HG02623 (cell line): Measurements from ENCODE around the gene LARGE1.
A peak's percentile ranks its signal among the peaks of the same experiment; 100 is the strongest.

Experiments used
- ATAC-seq: cut with Tn5 transposase; IDR thresholded peaks from one replicate; pipeline ENCODE4 v1.9.1; 2021; ENCODE audit warnings: moderate library complexity; ENCODE audit not compliant: unreplicated experiment

The LARGE1 gene

DNA sequence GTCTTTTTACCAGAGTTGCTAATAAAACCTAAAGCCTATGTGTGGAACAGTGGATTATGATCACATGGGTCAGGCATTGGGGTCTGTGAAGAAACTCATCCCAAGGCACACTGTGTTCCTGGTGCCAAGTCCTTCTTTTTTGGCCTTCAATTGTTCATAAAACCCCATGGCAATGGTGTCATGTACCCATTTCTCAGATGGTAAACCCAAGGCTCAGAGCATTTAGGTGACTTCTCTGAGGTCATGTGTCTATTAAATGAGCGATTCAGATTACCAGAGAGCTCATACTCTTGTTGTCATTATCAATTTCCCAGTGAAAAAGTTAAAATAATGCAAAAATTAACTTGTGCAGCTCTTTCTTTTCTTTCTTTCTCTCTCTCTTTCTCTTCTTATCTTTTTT, 589.3 kb downstream of the LARGE1 start:
- ATAC-seq: no peak

DNA sequence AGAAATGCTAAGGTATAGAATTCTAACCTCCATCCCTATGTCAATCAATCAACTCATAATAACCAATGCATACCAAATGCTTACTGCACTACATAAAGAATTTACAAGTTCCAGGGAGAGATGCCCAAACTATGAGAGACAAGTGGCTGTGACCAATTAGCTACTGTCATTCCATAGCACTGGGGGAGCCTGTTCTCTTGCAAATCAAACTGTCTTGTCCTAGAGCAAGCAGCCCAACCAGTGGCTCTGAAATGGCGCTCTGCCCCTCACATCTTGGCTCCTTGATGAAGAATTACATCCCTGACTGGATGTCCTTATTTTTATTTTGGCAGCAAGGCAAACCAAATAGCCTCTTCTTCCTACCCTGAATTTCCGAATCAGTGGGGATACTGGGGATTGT, 589.7 kb downstream of the LARGE1 start:
- no peak for ATAC-seq

DNA sequence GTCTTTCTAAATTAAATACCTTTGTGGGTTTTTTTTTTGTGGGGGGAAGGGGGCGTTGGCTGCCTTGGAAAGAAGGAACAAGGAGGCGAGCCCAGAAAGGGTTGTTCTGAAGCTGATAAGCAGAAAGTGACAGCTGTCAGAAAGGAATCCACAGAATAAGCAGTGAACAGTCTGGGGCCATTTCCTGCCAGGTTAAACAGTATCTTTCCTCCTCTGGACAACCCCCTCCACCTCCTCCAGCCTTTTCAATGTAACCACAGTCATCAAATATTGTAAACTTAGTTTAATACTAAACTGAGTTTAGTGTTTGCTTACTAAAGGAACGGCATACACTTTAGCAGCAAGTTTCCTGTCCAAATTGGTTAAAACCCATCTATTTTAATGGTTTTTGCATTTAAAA, 590.9 kb downstream of the LARGE1 start:
- no peak for ATAC-seq

DNA sequence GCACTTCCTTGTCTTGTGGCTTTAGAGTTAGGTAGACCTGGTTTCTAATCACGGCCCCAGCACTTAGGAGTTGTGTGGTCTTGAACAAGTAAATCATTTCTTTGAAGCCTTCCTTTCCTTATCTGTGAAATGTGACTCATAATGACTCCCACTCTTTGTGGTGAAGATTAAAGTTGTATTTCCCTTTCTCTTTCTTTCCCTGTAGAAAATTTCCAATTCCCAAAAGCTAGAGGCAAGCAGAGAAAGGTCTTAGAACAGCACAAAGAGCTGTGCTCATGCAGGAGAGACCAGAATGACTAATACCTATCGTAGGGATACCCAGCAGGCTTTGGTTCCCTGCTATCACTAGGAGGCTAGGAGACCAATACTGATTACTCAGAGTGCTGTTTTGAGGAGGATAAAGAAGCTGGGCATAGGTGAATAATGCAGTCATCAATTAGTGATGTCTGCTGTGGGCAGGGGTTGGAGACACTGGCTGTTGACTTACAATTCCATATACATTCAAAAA, 591.4 kb downstream of the LARGE1 start:
- ATAC-seq: no peak

GRCh38 chr22:33327348-33327860, 592.9 kb downstream of the LARGE1 start:
- no peak for ATAC-seq

DNA sequence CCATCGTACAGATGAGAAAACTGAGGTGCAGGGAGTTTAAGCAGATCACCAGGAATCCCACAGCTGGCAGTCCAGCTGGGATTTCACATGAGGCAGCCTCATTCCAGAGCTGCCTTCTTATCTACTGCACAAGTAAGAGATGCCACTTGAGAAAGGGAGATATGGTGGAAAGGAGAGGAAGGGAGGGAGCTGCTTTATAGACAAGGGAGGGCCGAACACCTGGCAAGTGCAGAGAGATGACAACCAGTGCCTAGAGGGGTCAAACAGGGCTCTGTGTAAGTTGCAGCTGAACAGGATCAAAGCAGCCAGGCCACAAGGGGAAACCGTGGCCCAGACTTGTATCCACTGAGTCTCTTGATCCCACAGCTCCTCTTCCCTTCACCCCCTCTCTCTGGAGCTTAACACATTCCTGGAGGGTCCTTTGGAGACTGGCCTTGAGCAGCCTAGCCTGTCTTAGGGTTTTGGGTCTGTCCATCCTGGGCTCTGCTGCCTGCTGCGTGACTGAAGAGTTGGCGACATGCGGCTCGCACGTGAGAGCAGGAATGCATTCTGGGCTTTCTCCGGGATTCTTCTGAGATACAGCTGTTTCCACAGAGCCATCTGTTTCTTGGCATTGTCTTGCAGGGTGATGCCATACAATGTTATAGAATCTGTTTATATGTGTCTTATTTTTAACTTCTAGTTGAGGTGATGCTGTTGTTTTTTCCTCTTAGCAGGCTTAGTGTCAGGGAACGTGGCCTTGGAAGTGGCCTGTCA, 593.6 kb downstream of the LARGE1 start:
- no peak for ATAC-seq

- ATAC-seq: peak; percentile 47
These were observed 594.9 kb downstream of the LARGE1 start for GRCh38 chr22:33325232-33326004.

DNA sequence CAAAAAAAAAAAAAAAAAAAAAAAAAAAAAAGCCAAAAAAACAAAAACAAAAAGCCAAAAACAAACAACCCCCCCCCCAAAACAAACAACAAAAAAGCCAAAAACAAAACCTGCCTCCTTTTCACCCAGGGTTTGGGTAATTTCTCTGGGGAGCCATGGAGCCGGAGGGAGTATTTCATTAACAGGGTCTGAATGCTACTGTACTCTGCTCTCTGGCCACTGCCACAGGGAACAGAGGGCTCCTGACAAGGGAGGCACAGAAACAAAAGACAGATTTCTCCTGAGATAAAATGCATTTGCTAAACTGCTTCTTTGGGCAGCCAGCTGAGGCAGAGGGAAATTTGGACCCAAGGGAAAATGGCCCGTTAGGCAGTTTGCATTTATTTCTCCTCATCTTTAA, 596.0 kb downstream of the LARGE1 start:
- no peak for ATAC-seq

DNA sequence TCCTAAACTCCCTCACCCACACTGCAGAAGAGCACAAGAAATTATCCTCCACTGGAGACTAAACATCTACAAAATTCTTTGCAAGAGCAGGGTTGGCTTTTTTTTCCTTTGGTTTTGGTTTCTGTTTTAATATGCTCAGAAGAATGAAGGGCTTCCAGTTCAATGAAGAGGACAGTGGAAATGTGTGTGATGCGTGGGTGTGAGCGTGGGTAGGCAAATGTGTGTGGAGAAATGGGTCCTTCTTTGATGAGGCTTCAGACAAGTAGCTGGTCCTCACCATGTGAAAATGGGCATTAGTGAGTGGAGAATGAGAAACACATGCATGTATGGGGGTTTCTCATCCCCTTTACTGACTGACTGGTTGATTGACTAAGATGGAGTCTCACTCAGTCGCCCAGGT, 598.8 kb downstream of the LARGE1 start:
- ATAC-seq: no peak

DNA sequence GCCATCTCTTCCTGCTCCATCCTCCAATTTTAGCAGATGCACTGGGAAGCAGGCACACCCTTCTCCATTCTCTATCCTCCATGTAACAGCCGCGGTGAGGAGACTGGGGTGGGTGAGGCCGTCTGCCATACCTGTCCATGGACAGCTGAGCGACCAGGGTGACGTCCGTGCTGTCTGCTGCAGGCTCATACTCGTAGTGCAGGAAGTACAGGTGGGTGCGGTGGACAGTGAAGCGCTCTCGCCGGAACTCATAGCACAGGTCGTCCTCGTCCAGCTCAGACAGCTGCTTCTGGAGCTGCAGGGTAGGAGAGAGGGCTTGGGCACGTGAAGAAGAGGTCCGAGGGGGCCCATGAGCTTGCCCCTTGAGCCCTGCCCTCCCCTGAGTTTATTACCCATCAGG, 604.3 kb downstream of the LARGE1 start:
- ATAC-seq: no peak

GRCh38 chr22:33315117-33315516, 605.2 kb downstream of the LARGE1 start:
- no peak for ATAC-seq

GRCh38 chr22:33314316-33314715, 606.0 kb downstream of the LARGE1 start:
- ATAC-seq: no peak

GRCh38 chr22:33303099-33303498, 617.2 kb downstream of the LARGE1 start:
- no peak for ATAC-seq

DNA sequence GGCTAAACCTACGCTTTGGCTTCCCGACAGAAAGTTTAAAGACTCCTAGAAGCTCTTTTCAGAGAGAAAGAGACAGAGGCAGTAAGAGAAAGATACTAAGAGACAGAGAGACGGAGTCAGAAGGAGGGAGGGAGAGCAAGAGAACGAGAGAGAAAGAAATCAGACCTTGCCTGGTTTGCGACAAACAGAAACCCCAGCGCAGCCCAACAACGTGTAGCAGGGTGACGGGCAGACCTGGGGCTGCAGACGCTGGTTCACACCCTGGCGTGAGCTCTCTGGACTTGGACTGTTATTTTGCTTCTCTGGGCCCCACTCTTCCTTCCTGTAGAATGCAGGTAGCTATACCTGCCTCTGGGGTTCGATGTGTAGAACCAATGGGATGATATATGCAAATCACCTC, 617.7 kb downstream of the LARGE1 start:
- no peak for ATAC-seq

DNA sequence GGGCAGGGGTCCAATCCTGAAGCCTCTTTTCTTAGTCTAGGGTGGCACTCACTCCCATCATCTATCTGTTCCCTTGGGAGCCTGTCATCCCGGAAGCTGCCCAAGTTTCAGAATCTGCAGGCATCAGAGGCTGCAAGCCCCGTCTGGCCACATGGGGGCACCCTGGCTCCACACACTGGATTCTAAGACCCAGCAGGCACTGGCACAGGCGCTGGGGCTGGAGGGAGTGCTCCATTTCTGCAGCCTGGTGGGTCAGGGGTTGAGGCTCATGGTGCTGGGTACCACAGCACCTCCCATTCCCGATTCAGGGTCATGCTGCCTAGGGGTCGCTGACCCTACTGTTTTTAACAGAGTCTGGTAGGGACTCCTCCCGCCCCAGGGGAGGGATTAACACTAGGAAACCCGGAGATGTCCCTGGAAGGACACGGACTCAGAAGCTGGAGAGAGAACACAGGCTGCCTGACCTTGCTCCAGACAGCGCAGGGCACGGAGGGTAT, 618.2 kb downstream of the LARGE1 start:
- ATAC-seq: peak; percentile 42

DNA sequence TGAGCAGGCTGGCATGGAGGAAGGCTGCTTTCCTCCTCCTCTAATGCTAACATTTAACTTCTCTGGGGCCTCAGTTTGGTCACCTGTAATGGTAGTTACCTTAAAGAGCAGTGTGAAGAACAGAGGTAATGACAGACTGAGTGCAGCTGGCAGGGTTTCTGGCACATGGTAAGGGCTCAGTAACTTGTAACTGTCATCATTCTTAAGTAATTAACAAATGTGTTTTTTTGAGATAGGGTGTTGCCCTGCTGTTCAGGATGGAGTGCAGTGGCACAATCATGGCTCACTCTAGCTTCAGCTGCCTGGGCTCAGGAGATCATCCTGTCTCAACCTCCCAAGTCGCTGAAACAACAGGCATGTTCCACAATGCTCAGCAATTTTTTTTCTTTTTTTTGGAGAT, 620.1 kb downstream of the LARGE1 start:
- ATAC-seq: no peak

DNA sequence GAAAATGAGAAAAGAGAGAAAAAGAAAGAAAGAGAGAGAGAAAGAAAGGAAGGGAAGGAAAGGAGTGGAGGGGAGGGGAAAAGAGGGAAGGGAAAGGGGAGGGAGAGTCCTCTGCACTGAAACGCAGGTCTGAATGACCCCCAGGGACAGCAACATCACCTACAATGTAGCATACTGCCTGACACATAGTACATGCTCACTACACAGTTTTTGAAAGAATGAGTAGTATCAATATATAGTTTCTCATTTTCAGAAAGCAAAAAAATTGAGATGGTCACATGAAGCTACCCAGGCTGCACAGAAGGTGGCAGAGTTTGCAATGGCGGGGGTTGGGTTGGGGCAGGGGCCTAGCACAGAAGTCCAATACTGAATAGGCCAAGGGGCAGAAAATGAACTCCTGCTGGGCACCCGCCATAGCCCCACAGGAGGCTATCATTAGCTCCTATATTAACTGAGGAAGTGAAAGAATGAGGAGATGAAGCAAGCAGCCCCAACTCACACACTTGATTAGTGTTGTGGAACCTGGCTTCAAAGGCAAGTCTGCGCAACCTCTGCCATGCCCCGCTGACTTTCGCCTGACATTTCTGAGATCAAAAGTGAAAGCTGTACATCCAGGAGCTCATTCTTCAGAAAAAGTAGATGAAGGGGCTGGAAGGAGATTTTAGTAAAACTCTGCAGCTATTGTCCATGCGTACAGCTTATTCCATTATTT, 620.9 kb downstream of the LARGE1 start:
- peak; percentile 70 for ATAC-seq

DNA sequence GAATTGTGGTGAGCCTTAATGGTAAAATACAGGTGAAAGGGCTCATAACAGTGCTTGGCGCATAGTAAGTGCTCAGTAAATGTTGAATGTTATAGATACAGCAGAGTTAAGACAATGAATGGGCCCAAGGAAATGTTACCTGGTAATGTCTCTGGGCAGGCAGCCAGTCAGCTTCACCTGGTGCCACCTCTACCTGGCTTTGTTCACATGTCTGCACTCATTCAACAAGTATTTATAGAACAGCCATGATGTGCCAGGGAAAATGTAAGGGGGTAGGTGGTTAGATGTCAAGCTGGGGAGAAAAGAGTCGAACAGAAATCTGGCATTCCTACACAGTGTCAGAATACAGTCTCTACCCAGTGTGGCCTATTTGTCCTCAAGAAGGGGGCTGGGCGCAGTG, 623.3 kb downstream of the LARGE1 start:
- no peak for ATAC-seq

GRCh38 chr22:33288078-33288477, 632.2 kb downstream of the LARGE1 start:
- ATAC-seq: no peak

- ATAC-seq: no peak
These were observed 645.2 kb downstream of the LARGE1 start for GRCh38 chr22:33275073-33275443.
